GM12892 (cell line): Measurements from ENCODE around the gene ENSA.

Source experiments
- POLR2A ChIP-seq: IDR thresholded peaks from 2 replicates; pipeline ENCODE4 v1.6.1; 2011; ENCODE audit warnings: low read depth, low read length, control low read depth
- POLR2AphosphoS5 ChIP-seq: IDR thresholded peaks from 2 replicates; pipeline ENCODE4 v1.6.1; 2011; ENCODE audit warnings: low read depth, low read length, control low read depth
- TAF1 ChIP-seq: IDR thresholded peaks from 2 replicates; pipeline ENCODE4 v1.6.1; 2011; ENCODE audit warnings: low read depth, mild to moderate bottlenecking, control low read depth, low read length, borderline replicate concordance

- TF ChIP-seq POLR2AphosphoS5 (no peak), TAF1 (no peak), POLR2A (no peak)
Observed at GRCh38 chr1:150627826-150628410, 1.5 kb downstream of the ENSA start.
